DMS153 treated with DMSO at 0.1 percent for 48 hours (cell line): Measurements from ENCODE around the gene ACAP2.

ENCODE experiments used
- DNase-seq: peaks from one replicate; lab custom pipeline; 2025; ENCODE audit not compliant: unreplicated experiment; lab: John Stamatoyannopoulos, UW

ACAP2 gene

DNA sequence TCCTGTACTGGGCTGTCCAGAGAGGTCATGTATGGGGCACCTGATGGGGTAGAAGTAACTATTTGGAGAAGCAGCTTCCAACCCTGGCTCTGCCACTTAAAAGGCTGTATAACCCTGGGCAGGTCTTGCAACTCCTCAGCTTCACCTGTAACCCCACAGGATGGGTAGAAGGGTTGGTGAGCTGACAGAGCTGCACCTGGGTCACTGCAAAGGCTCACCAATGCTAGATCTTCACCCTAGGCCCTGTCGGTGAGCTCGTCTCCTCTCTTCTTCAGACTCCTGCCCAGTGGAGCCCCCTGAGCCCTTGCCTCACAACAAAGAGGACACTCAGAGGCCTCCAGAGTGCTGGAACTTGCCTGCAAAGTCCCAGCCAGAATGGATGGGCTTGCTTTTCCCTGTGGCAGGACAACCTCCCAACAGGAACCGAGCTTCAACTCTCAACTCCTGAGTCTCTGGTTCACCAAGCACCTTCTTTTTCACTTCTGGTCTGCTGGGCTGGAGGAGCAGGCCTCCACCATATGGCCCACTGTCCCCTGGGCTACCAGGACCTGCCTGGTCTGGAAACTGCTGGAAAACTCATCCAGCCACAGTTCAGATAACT is 217.7 kb downstream of the ACAP2 start:
- no peak for DNase-seq
